Loucy (cell line): ENCODE results near the gene LRRC17.

Experiments used
- H2AFZ ChIP-seq: fragments of 200-600 bp; sonication (generic); 2 replicates; pipeline ENCODE4 v1.6.0; 2016; ENCODE audit warnings: antibody characterized with exemption, mild to moderate bottlenecking, low read length, moderate library complexity
- H3F3A ChIP-seq: fragments of 200-600 bp; 2 replicates; pipeline ENCODE4 v1.6.0; 2016; ENCODE audit warnings: antibody characterized with exemption, low read depth, mild to moderate bottlenecking
- H3K27me3 ChIP-seq: fragments of 200-600 bp; sonication (generic); 2 replicates; pipeline ENCODE4 v1.6.1; 2014; ENCODE audit warnings: low read length, mild to moderate bottlenecking; ENCODE audit not compliant: insufficient read depth, poor library complexity, severe bottlenecking
- H3K36me3 ChIP-seq: fragments of 200-600 bp; sonication (generic); 2 replicates; pipeline ENCODE4 v1.6.1; 2016; ENCODE audit warnings: low read length; ENCODE audit not compliant: insufficient read depth
- H3K4me1 ChIP-seq: fragments of 200-600 bp; sonication (generic); 2 replicates; pipeline ENCODE4 v1.5.1; 2014; ENCODE audit warnings: low read length, mild to moderate bottlenecking; ENCODE audit not compliant: insufficient read depth, poor library complexity, severe bottlenecking
- H3K4me2 ChIP-seq: fragments of 200-600 bp; sonication (generic); 2 replicates; pipeline ENCODE4 v1.6.0; 2014; ENCODE audit warnings: antibody characterized with exemption, low read length, low read depth, mild to moderate bottlenecking; ENCODE audit not compliant: poor library complexity, severe bottlenecking
- H3K4me3 ChIP-seq: fragments of 200-600 bp; sonication (generic); 2 replicates; pipeline ENCODE4 v1.5.1; 2014; ENCODE audit warnings: low read length, mild to moderate bottlenecking, mixed read lengths; ENCODE audit not compliant: poor library complexity, severe bottlenecking
- H3K79me2 ChIP-seq: fragments of 200-600 bp; sonication (generic); 2 replicates; pipeline ENCODE4 v1.6.1; 2014; ENCODE audit warnings: low read length; ENCODE audit not compliant: insufficient read depth
- H3K9ac ChIP-seq: fragments of 200-600 bp; sonication (generic); 2 replicates; pipeline ENCODE4 v1.6.0; 2014; ENCODE audit warnings: mild to moderate bottlenecking, low read depth, low read length, moderate library complexity; ENCODE audit not compliant: poor library complexity, severe bottlenecking
- H3K9me2 ChIP-seq: fragments of 200-600 bp; sonication (generic); replicated peaks from 2 replicates; pipeline ENCODE4 v1.6.1; 2016; ENCODE audit warnings: low read depth, low read length, mixed read lengths
- H3K9me3 ChIP-seq: fragments of 200-600 bp; sonication (generic); 2 replicates; pipeline ENCODE4 v1.6.1; 2014; ENCODE audit warnings: mild to moderate bottlenecking, antibody characterized with exemption, low read length, low read depth; ENCODE audit not compliant: insufficient read depth
- H4K20me1 ChIP-seq: fragments of 200-600 bp; sonication (generic); 2 replicates; pipeline ENCODE4 v1.6.0; 2014; ENCODE audit warnings: antibody characterized with exemption, low read length, mild to moderate bottlenecking; ENCODE audit not compliant: insufficient read depth, poor library complexity, severe bottlenecking
- EZH2phosphoT487 ChIP-seq: fragments of 200-600 bp; IDR thresholded peaks from 2 replicates; pipeline ENCODE4 v1.6.1; 2018; ENCODE audit warnings: antibody characterized with exemption, mild to moderate bottlenecking, moderate library complexity, borderline replicate concordance
- TF ChIP-seq, protein P1 (sequence below): fragments of 200-600 bp; sonication (generic); conservative IDR thresholded peaks from 2 replicates; pipeline ENCODE4 v1.5.1; 2014; ENCODE audit warnings: mild to moderate bottlenecking, antibody characterized with exemption, low read length

The LRRC17 gene

DNA sequence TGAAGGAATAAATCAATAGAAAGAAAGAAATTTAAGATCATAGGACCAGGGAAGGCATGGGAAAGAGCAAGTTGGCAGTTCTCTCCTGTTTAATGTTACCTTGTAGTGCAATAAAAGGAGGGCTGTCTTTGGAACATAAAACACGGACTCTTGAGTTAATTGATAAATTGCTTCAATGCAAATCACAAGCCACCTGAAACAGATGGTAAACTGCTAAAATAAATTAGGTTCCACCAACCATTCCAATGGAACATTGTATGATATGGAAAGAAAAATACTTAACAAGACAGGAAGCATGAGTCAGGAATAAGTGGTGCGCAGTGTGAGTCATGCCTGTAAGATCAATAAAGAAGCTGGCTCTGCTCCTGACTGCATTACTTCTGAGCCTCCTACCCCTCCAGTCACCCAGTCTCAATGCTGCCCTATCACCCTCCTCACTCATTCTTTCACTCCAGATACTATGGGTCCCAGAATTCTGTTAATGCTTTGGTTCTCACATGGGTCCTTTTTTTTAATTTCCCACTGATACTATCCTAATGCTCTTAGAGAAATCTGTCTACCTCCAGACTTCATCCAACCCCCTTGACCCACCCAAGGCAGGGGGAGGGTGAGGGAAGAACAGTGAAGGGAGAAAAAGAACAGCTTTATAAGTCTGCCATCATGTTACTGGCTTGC is 78.9 kb downstream of the LRRC17 start:
- H3K9ac ChIP-seq = no peak overlapping the region
- no peaks in the 10 kb centered on the region for H3K9me3 ChIP-seq
- no peak overlapping the region for H3K4me2 ChIP-seq
- no peaks in the 10 kb centered on the region for H3K9me2 ChIP-seq
- no peak overlapping the region for H2AFZ ChIP-seq
- no peak overlapping the region for H3K4me3 ChIP-seq
- no peaks in the 10 kb centered on the region for H4K20me1 ChIP-seq
- TF ChIP-seq EZH2phosphoT487 = no peak
- TF ChIP-seq, protein P1, sequence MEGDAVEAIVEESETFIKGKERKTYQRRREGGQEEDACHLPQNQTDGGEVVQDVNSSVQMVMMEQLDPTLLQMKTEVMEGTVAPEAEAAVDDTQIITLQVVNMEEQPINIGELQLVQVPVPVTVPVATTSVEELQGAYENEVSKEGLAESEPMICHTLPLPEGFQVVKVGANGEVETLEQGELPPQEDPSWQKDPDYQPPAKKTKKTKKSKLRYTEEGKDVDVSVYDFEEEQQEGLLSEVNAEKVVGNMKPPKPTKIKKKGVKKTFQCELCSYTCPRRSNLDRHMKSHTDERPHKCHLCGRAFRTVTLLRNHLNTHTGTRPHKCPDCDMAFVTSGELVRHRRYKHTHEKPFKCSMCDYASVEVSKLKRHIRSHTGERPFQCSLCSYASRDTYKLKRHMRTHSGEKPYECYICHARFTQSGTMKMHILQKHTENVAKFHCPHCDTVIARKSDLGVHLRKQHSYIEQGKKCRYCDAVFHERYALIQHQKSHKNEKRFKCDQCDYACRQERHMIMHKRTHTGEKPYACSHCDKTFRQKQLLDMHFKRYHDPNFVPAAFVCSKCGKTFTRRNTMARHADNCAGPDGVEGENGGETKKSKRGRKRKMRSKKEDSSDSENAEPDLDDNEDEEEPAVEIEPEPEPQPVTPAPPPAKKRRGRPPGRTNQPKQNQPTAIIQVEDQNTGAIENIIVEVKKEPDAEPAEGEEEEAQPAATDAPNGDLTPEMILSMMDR = no peak
- H3F3A ChIP-seq = no peaks in the 10 kb centered on the region
- no peaks in the 10 kb centered on the region for H3K36me3 ChIP-seq
- H3K4me1 ChIP-seq = peaks cover 21% of the 10 kb centered on the region
- no peaks in the 10 kb centered on the region for H3K79me2 ChIP-seq
- no peaks in the 10 kb centered on the region for H3K27me3 ChIP-seq

DNA sequence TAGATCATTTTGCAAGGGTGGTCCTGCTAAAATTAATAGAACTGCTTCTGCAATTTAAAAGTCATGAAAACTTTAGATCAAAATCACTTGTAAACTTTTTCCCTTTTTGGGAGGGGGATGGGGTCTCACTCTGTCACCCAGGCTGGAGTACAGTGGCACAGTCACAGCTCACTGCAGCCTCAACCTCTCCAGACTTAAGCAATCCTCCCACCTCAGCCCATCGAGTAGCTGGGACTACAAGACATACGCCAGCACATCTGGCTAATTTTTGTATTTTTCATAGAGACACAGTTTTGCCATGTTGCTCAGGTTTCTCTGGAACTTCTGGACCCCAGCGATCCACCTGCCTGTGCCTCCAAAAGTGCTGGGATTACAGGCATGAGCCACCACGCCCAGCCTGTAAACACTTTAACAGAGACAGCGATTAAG is 79.7 kb downstream of the LRRC17 start:
- no peaks in the 10 kb centered on the region for H3K9me2 ChIP-seq
- H3F3A ChIP-seq = no peaks in the 10 kb centered on the region
- H3K27me3 ChIP-seq = no peaks in the 10 kb centered on the region
- H3K4me2 ChIP-seq = no peak overlapping the region
- peaks cover 21% of the 10 kb centered on the region for H3K4me1 ChIP-seq
- no peaks in the 10 kb centered on the region for H3K36me3 ChIP-seq
- no peak overlapping the region for H3K9ac ChIP-seq
- no peak overlapping the region for H2AFZ ChIP-seq
- no peak overlapping the region for H3K4me3 ChIP-seq
- no peak for TF ChIP-seq EZH2phosphoT487
- TF ChIP-seq, protein P1 = no peak
- no peaks in the 10 kb centered on the region for H4K20me1 ChIP-seq
- no peaks in the 10 kb centered on the region for H3K79me2 ChIP-seq
- no peaks in the 10 kb centered on the region for H3K9me3 ChIP-seq

DNA sequence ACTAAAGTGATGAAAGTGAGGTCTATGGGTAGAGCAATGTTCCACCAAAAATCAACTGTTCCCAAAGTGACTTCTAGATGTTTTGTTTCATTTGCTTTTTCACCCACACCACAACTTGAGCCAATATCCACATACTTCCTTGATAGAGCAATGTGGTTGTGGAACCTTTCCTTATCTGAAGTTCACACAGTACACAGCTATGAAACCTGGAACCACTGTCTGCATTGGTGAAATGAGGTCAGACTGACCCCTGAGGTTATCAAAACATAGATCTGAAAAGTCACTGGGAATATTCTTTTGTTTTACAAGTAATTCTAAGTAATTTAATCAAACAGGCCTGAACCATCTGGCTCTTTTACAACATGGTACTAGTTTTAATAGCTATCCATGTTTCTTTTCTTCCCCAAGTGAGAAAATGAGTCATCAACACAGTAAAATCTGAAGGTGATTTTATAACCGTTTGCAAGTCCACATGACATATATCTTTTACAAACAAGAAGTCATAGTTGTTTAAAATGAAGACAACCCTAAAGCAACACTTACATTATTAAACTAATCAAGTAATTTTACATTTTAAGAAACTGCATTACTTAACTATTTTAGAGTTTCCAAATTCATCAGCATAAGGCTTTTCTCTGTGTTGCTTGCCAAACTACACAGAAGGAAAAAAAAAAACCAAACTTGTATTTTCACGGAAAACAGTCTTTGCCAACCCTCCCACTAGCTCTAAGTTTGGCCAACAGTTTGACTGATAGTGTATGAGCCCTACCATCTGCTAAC is 80.3 kb downstream of the LRRC17 start:
- H3F3A ChIP-seq = no peaks in the 10 kb centered on the region
- H3K9me3 ChIP-seq = no peaks in the 10 kb centered on the region
- peaks cover 21% of the 10 kb centered on the region for H3K4me1 ChIP-seq
- H3K36me3 ChIP-seq = no peaks in the 10 kb centered on the region
- H3K79me2 ChIP-seq = no peaks in the 10 kb centered on the region
- H2AFZ ChIP-seq = no peak overlapping the region
- H3K27me3 ChIP-seq = no peaks in the 10 kb centered on the region
- H4K20me1 ChIP-seq = no peaks in the 10 kb centered on the region
- H3K9ac ChIP-seq = no peak overlapping the region
- H3K4me3 ChIP-seq = no peak overlapping the region
- TF ChIP-seq, protein P1 = no peak
- TF ChIP-seq EZH2phosphoT487 = no peak
- no peaks in the 10 kb centered on the region for H3K9me2 ChIP-seq
- H3K4me2 ChIP-seq = no peak overlapping the region
